Right cardiac atrium (tissue), 5 donors: ENCODE measurements around the gene LRRC8D. TPM values are rescaled to one million over a fixed set of nuclear protein-coding genes. Genes with fewer than 3 reads are reported as not detected.

Experiments
- ATAC-seq, 2 donors: fragments of 200-7000 bp; cut with Tn5 transposase; one replicate each; pipeline versions ENCODE4 v1.8.0 to v1.9.1; 2020; ENCODE audit warnings: moderate library complexity in 2 of 2, mild to moderate bottlenecking in 1 of 2
- DNase-seq, 3 donors: peaks; one replicate each; pipeline ENCODE4 v3.0.0-alpha.2; 2020
- H3K27ac ChIP-seq: one replicate; pipeline ENCODE4 v1.5.1; 2013; ENCODE audit warnings: mild to moderate bottlenecking, low read length, control low read depth, moderate library complexity
- H3K27me3 ChIP-seq: one replicate; pipeline ENCODE4 v1.6.1; 2013; ENCODE audit not compliant: control insufficient read depth, insufficient read depth
- H3K4me1 ChIP-seq: one replicate; pipeline ENCODE4 v1.6.1; 2013; ENCODE audit warnings: low read length; ENCODE audit not compliant: control insufficient read depth, insufficient read depth
- H3K4me3 ChIP-seq: one replicate; pipeline ENCODE4 v1.5.1; 2013; ENCODE audit warnings: low read length, control low read depth
- H3K9me3 ChIP-seq: one replicate; pipeline ENCODE4 v1.6.1; 2013; ENCODE audit warnings: low read length; ENCODE audit not compliant: control insufficient read depth
- WGBS: extraction: QIAGEN DNeasy Blood & Tissue Kit; methylation state at CpG from one replicate; pipeline ENCODE4 v1.1.7; 2013; 5-methylcytosine and 5-hydroxymethylcytosine counted together
- intact Hi-C, 4 donors: fragments of 100-400 bp; cut with DNase I; formaldehyde crosslinking; loops; one replicate each; pipeline versions ENCODE4 v1.11.0 to v1.14.0; 2022 to 2023
- polyA plus RNA-seq: library from polyadenylated mRNA; stranded (reverse); fragments of 200-250 nt; gene quantifications from one replicate; pipeline ENCODE4 v1.2.3, GENCODE V29; 2013
- total RNA-seq, 4 donors: library from RNA; stranded (reverse); fragmentation: NEBNext Ultra II Directional; extraction: Animal tissue kit (Norgen Biotek cat#: 25700); gene quantifications; one replicate each; pipeline ENCODE4 v1.2.1, GENCODE V29; 2021
- donor health status: healthy with polysubstance abuse.
- donor health status: DM: no; HTN: yes; CAD: no.
- donor health status: DM: no; HTN: no; CAD: no.
- donor health status: DM: no; HTN: yes; CAD: no; lungs with severe emphysema.
- donor health status: DM: yes; HTN: yes; CAD: no.

The LRRC8D gene
- total and polyA plus RNA-seq, 5 donors: 3.6 to 8.2 (median 7.0) TPM

DNA sequence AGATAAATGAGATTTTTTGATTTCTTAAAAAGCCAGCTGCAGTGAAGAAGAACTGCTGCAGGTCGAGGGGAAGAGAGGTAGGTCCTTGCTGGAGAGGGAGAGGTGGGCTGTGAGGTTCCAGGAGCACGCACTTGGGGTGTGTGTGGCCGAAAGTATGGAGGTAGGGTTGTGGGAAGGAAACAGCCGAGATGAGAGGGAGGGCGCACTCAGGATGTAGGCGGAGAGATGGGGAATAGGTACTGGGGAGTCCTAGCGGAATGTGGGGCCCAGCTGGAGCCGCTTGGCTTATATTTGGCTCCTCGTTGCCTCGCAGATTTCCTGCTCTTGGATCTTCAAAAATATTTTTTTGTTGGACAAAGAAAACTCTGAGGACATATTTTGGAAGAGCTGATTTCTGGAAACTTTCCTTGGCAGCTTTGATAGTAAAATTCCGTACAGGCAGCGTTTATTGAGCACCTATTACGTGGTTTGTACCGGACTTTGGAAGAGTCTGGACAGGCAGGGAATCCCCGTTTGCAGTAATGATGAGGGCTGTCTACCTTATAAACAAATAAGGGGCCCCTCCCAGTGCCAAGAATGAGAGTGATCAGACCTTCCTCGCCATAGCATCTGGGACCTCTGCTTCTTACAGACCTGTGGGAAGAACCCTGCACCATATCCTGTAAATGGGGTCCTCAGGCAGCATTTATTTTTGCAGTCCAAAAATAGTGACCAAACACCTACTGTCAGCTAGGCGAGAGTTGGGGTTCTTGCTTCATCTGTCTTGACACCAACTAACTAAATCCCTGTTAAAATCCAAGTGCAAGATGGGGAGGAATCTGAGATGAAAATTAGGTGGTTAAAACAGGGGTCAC, 1.5 kb downstream of the LRRC8D start:
- Histone ChIP-seq H3K4me3 (peak overlapping the region; percentile 86), H3K27me3 (no peaks in the 10 kb centered on the region), H3K27ac (peak overlapping the region; percentile 54), H3K4me1 (peaks cover 7% of the 10 kb centered on the region), H3K9me3 (no peaks in the 10 kb centered on the region)
- ATAC-seq (no peak), DNase-seq (peak in 1 of 3 donors; percentile 51)
- intact Hi-C loops: no loop called here
- 51% methylated on average over 17 of the region's 17 CpGs for WGBS

DNA sequence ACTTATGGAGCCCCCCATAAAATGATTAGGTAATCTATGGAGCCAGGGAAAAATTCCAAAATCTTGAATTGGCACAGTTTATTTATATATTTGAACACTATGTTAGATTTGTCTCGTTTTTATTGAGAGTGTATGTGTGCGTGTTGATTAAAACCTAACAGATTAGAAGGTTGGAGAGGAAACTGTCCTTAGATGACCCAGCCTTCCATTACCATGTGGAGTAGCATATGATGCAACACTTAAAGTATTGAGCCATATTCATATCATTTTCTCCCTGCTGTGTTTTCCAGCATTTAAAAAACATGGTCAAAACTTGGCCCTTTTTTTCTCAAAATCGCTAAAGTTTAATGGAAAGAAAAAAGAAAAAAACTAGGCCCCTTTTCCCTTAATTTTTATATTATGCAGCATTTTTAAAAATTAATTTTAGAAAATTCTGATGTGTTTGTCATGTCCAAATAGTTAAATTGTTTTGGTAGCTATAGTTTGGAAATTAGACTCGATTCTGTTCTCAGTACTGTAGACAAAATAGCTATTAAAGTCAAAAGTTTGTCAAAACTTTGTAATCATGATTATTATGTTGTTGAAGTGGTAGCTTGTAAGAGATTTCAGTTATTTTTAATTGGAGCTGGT, 2.3 kb downstream of the LRRC8D start:
- 31% methylated on average over 4 of the region's 4 CpGs for WGBS
- intact Hi-C loops: no loop called here

DNA sequence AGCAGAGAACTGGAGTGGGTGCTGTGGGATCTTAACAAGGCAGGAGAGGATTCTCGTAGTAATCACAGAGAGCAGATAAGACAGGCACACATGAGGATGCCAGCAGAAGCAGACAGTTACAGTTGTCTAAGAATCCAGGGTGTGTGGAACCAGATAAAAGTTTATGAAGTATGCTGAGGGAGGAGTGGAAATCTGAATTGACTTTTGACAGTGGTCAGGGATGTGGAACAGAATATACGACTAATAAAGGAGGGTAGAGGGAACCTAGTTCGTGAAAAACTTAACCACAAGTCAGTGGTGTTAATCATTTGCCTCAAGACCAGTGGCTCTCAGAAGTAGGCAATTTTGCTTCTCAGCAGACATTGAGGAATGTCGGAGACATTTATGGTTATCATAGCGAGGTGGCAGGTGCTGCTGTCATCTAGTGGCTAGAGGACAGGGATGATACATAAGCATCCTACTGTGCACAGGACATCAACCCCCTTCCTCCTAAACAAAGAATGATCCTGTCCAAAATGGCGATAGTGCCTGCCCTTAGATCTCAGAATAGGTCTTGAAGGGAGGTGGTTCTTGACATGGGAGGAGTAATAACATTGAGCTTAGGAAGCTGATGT, 3.0 kb downstream of the LRRC8D start:
- Histone ChIP-seq H3K4me1 (peaks cover 7% of the 10 kb centered on the region), H3K4me3 (no peak overlapping the region), H3K27me3 (no peaks in the 10 kb centered on the region), H3K9me3 (no peaks in the 10 kb centered on the region), H3K27ac (no peak overlapping the region)
- no peak for DNase-seq
- 53% methylated on average over 6 of the region's 6 CpGs for WGBS
- peak in 1 of 2 donors; percentile 44 for ATAC-seq
- intact Hi-C loops: no loop called here

More for the DNA sequence above, 2.3 kb downstream of the LRRC8D start:
- no peak for DNase-seq
- Histone ChIP-seq H3K9me3 (no peaks in the 10 kb centered on the region), H3K4me3 (no peak overlapping the region), H3K4me1 (peaks cover 7% of the 10 kb centered on the region), H3K27me3 (no peaks in the 10 kb centered on the region), H3K27ac (no peak overlapping the region)
- peak; percentile 40 to 58 for ATAC-seq

DNA sequence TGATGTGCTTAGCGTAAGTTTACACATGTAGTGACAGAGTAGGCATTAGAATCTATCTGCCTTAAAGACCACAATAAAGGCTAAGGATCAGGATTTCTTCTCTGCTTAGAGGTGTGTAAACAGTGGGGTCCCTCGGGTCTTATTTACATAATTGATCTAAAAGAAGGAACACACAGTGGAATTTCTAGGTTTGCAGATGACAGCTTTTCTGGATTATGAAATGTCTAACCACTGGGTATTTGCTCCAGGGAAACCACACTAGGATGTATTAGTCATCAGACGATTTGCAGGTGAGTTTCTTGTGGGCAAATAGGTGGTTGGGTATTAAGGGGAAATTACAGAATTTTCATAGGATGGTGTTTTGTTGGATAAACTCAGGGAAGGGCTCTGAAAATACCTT, 5.8 kb downstream of the LRRC8D start:
- intact Hi-C loops: no loop called here
- Histone ChIP-seq H3K9me3 (no peaks in the 10 kb centered on the region), H3K4me1 (peaks cover 7% of the 10 kb centered on the region), H3K27ac (no peak overlapping the region), H3K27me3 (no peaks in the 10 kb centered on the region), H3K4me3 (no peak overlapping the region)
- ATAC-seq: no peak
- no peak for DNase-seq
- 57% methylated on average over 3 of the region's 3 CpGs for WGBS

DNA sequence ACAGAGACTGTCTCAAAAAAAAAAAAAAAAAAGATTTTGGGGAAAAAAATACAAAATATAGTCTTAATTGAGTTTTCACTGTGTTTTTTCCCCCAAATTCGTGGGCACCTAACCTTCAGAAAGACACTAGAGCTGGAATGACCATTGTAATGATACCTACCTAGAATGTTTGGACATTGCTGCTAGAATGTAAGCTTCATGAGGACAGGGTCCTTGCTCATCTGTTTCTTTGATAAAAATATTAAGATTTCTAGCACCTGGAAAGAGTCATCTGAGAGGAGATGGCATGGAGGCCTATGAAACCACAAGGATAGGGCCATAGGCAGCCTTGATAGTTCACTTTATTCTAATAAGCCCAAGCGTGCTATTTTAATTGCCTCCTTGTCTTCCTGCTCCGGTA, 6.5 kb downstream of the LRRC8D start:
- Histone ChIP-seq H3K4me3 (no peak overlapping the region), H3K27ac (no peak overlapping the region), H3K9me3 (no peaks in the 10 kb centered on the region), H3K27me3 (no peaks in the 10 kb centered on the region), H3K4me1 (peaks cover 4% of the 10 kb centered on the region)
- intact Hi-C loops: no loop called here
- DNase-seq (no peak), ATAC-seq (no peak)
- 93% methylated on average over 3 of the region's 3 CpGs for WGBS

DNA sequence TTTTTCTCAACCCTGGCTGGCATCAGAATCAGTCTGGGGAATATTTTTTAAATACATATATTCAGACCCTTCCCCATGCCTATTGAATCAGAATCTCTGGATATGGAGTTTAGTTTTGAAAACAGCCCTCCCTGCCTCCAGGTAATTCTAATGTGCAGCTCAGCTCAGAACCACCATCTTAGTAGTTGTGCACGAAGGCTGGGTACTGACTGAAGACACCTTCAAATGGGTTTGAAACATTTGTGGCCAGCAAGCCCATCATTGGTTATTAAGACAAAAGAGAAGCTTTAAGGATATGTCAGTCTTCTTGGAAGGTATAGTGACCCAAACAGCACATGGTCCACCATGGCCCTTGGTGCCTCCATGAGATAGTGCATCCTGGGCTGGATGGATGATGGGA, 7.1 kb downstream of the LRRC8D start:
- intact Hi-C loops: no loop called here
- no peak for ATAC-seq

DNA sequence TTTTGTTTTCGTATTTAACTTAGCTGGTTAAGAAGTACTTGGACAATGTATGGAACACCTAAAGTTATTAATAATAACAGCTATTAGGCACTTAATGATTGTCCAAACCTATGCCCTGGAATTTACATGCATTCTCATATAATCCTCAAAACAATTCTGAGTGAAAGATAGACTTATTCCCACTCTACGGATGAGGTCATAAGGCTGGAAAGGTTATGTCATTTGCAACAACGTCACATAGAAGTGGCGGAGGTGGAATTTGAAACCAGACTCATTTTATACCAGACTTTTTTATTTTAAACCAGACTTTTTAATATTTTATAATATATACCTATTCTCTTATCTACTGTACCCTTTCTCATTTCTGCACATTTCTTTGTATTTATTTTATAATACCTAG, 8.4 kb downstream of the LRRC8D start:
- Histone ChIP-seq H3K4me3 (no peak overlapping the region), H3K4me1 (peaks cover 4% of the 10 kb centered on the region), H3K27me3 (no peaks in the 10 kb centered on the region), H3K9me3 (no peaks in the 10 kb centered on the region), H3K27ac (no peak overlapping the region)
- no peak for DNase-seq
- intact Hi-C loops: no loop called here
- 94% methylated on average over 4 of the region's 4 CpGs for WGBS
- ATAC-seq: no peak

More for the DNA sequence above, 7.1 kb downstream of the LRRC8D start:
- H3K27ac ChIP-seq: no peak overlapping the region
- no peak overlapping the region for H3K4me3 ChIP-seq
- H3K4me1 ChIP-seq: peaks cover 6% of the 10 kb centered on the region
- no peak for DNase-seq
- H3K9me3 ChIP-seq: no peaks in the 10 kb centered on the region
- no peaks in the 10 kb centered on the region for H3K27me3 ChIP-seq
- 100% methylated on average over 1 of the region's 1 CpG for WGBS

DNA sequence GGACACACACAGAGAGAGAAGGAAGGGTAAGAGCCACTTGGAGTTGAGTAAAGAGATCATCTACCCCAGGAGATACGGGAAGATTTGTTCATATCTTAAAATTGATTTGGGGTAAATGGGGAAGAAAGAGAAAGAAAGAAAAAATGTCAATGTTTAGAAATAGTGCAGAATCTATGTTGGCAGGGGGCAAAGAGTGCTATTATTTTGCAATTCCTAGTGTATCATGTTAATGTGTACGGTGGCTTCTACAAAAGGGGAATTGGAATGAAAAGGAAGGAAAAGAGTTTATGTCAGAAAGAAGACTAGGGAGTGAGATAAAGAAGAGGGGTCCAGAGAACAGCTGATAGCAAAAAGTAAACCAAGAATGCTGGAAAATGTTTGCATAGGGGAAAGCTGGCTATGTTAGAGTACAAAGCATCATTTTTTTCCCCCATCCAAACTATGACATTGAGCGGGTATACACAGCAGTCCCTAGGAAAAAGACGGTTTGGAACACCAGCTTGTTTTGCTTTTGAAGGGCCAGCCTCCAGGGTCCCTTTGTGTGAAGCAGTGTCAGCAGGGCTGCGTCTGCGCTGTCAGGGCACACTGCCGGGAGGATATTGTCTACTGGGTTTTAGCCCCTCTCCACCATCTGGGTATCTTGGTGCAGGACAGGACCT, 10.8 kb downstream of the LRRC8D start:
- no peak overlapping the region for H3K27ac ChIP-seq
- no peak overlapping the region for H3K4me3 ChIP-seq
- H3K27me3 ChIP-seq: no peaks in the 10 kb centered on the region
- no peak for DNase-seq
- H3K9me3 ChIP-seq: no peaks in the 10 kb centered on the region
- ATAC-seq: no peak
- peaks cover 4% of the 10 kb centered on the region for H3K4me1 ChIP-seq
- whole genome bisulfite sequencing: 62% methylated on average over 7 of the region's 7 CpGs
- intact Hi-C loops: no loop called here

DNA sequence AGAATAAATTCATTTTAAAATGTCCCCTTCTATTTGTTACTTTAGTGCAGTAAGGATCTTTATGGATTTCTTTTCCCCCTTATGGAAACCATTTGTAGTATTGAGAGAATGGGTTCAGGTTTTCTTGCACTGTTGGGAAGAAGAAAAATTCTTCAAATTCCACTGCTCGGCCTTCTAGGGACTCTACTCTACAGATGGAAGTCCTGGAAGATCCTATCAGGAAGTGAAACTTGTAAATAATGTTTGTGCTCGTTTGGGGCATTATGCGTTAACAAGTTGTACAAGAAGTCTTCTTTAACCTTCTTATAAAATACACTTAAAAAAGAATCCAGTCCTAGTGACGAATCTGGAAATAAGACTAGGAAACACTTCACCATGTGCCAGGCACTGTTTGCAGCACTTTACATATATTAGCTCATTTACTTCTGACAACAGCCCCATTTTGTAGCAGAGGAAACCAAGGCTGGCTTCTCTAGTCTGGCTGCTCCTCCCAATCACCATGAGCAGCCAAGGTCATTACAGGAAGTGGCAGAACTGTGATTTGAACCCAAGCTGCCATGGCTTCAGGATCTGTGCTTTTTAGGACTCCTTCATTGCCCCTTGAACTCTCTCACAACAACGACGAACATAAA, 11.8 kb downstream of the LRRC8D start:
- Histone ChIP-seq H3K27ac (no peak overlapping the region), H3K27me3 (no peaks in the 10 kb centered on the region), H3K9me3 (no peaks in the 10 kb centered on the region), H3K4me1 (peaks cover 4% of the 10 kb centered on the region), H3K4me3 (no peak overlapping the region)
- WGBS: 63% methylated on average over 6 of the region's 6 CpGs
- intact Hi-C loops: no loop called here
- ATAC-seq (no peak), DNase-seq (no peak)

DNA sequence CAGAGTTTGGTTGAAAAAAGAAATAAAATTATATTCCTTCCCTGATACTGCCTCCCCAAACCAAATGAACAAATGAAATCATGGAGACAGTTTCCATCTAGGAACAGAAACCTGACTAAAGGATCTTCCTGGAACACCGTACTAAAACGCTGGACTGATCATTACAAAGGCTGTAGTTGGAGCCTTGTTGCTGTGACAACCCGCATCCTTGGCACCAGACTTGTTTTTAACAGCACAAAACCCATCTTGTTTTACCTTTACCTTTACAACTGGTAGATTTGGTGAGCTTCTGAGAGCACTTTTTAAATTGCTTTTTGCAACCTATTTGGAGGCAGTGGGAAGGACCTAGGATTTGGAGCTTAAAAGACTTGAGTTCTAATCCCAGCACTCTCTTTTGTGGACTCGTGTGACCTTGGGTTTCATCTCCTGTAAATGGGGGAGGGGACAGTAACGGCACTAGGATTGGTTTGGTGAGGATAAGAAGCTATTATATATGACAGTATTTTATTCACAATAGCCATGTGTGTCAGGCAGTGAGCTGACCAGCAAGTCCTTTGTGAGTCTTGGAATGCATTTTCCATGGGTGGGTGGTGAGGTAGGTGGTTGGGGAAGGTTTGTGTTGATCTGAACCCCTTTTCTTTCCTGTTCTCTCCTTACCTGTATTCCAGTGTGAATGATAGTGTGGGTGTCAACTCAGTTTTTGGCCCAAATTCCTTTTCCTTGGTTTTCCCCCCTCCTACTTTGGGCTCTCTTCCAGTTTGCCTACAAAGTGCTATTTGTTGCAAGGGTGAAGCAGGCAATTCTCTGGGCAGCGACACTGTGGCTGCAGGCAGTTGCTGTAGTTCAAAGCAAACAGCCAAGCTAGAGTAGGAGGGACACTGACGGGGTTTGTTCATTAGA, 12.6 kb downstream of the LRRC8D start:
- peak in 1 of 2 donors; percentile 45 for ATAC-seq
- no peak overlapping the region for H3K27ac ChIP-seq
- intact Hi-C loops: no loop called here
- DNase-seq: peak in 1 of 3 donors; percentile 40
- 65% methylated on average over 7 of the region's 7 CpGs for WGBS
- H3K4me3 ChIP-seq: no peak overlapping the region
- H3K4me1 ChIP-seq: peaks cover 4% of the 10 kb centered on the region
- H3K27me3 ChIP-seq: no peaks in the 10 kb centered on the region
- H3K9me3 ChIP-seq: no peaks in the 10 kb centered on the region
